IMR-90 (cell line): ENCODE results near the gene LZTS3. TPM values are rescaled to one million over a fixed set of nuclear protein-coding genes. Genes with fewer than 3 reads are reported as not detected.

Experiments used
- ATAC-seq: fragments of 200-7000 bp; cut with Tn5 transposase; 2 replicates; pipeline ENCODE4 v1.9.1; 2020; ENCODE audit warnings: low read depth, mild to moderate bottlenecking, moderate library complexity
- BruUV-seq: library from RNA; stranded (reverse); fragments of 400-500 nt; replicated peaks from 2 replicates; lab custom pipeline; 2021; lab: Mats Ljungman, UMichigan
- CTCF ChIA-PET: fragments of 300-600 bp; formaldehyde crosslinking; extraction: SDS; loops from one replicate; lab custom pipeline; 2021; ENCODE audit warnings: antibody characterized with exemption; lab: Yijun Ruan, JAX
- POLR2A ChIA-PET: fragments of 300-600 bp; sonication (Branson Sonifier 250); formaldehyde crosslinking; loops from one replicate; lab custom pipeline; 2022; ENCODE audit warnings: antibody characterized with exemption; ENCODE audit not compliant: unreplicated experiment; lab: Charles Lee
- DNase-seq: peaks from one replicate; pipeline ENCODE4 v3.0.0; 2013
- H2AFZ ChIP-seq: replicated peaks from 2 replicates; pipeline ENCODE3; 2013; ENCODE audit warnings: low read length, mild to moderate bottlenecking; ENCODE audit not compliant: poor library complexity
- H2AK5ac ChIP-seq: 2 replicates; pipeline ENCODE4 v1.6.1; 2013; ENCODE audit warnings: low read depth, low read length, inconsistent platforms
- H2AK9ac ChIP-seq: replicated peaks from 2 replicates; pipeline ENCODE3; 2013; ENCODE audit warnings: mild to moderate bottlenecking, low read depth, low read length, moderate library complexity; ENCODE audit not compliant: poor library complexity
- H2BK120ac ChIP-seq: 2 replicates; pipeline ENCODE4 v1.6.1; 2013; ENCODE audit warnings: low read depth, low read length, inconsistent platforms
- H2BK15ac ChIP-seq: 3 replicates; pipeline ENCODE4 v1.6.1; 2013; ENCODE audit warnings: low read depth, low read length, inconsistent platforms
- H2BK20ac ChIP-seq: 2 replicates; pipeline ENCODE4 v1.6.1; 2013; ENCODE audit warnings: low read depth, mild to moderate bottlenecking, inconsistent platforms, low read length, moderate library complexity
- H2BK5ac ChIP-seq: 2 replicates; pipeline ENCODE4 v1.6.1; 2013; ENCODE audit warnings: mild to moderate bottlenecking, low read depth, low read length, inconsistent platforms; ENCODE audit not compliant: poor library complexity, severe bottlenecking
- H3K14ac ChIP-seq: replicated peaks from 2 replicates; pipeline ENCODE4 v1.6.1; 2013; ENCODE audit warnings: low read depth, low read length, inconsistent platforms
- H3K18ac ChIP-seq: 2 replicates; pipeline ENCODE4 v1.6.1; 2013; ENCODE audit warnings: low read depth, low read length, control low read depth
- H3K23ac ChIP-seq: 2 replicates; pipeline ENCODE4 v1.6.1; 2013; ENCODE audit warnings: low read depth, low read length, inconsistent platforms
- H3K27ac ChIP-seq: 2 replicates; pipeline ENCODE4 v1.5.1; 2013; ENCODE audit warnings: mild to moderate bottlenecking, control low read depth, low read length; ENCODE audit not compliant: insufficient read depth
- H3K27me3 ChIP-seq: 2 replicates; pipeline ENCODE4 v1.6.1; 2013; ENCODE audit warnings: low read length; ENCODE audit not compliant: control insufficient read depth, insufficient read depth
- H3K36me3 ChIP-seq: 2 replicates; pipeline ENCODE4 v1.6.1; 2013; ENCODE audit warnings: low read length, mixed read lengths; ENCODE audit not compliant: control insufficient read depth, insufficient read depth
- H3K4ac ChIP-seq: 2 replicates; pipeline ENCODE4 v1.6.1; 2013; ENCODE audit warnings: low read depth, low read length, inconsistent platforms
- H3K4me1 ChIP-seq: 2 replicates; pipeline ENCODE4 v1.6.1; 2013; ENCODE audit warnings: low read length, mixed read lengths; ENCODE audit not compliant: control insufficient read depth, insufficient read depth
- H3K4me2 ChIP-seq: 2 replicates; pipeline ENCODE4 v1.6.1; 2013; ENCODE audit warnings: low read depth, mild to moderate bottlenecking, control low read depth, low read length, moderate library complexity
- H3K4me3 ChIP-seq: 2 replicates; pipeline ENCODE4 v1.5.1; 2013; ENCODE audit warnings: low read depth, mild to moderate bottlenecking, control low read depth, low read length, moderate library complexity; ENCODE audit not compliant: insufficient read depth
- H3K56ac ChIP-seq: 2 replicates; pipeline ENCODE4 v1.6.1; 2013; ENCODE audit warnings: low read length, inconsistent platforms; ENCODE audit not compliant: insufficient read depth; ENCODE audit errors: extremely low read depth
- H3K79me1 ChIP-seq, 2 experiments: 2 replicates each; pipeline ENCODE4 v1.6.1; 2013; ENCODE audit warnings: low read length in 2 of 2, inconsistent platforms in 1 of 2, low read depth in 1 of 2
- H3K9ac ChIP-seq: 2 replicates; pipeline ENCODE4 v1.6.1; 2013; ENCODE audit warnings: low read depth, low read length, control low read depth
- H3K9me1 ChIP-seq: 2 replicates; pipeline ENCODE4 v1.6.1; 2013; ENCODE audit warnings: low read length, inconsistent platforms; ENCODE audit not compliant: insufficient read depth
- H3K9me3 ChIP-seq: 2 replicates; pipeline ENCODE4 v1.6.1; 2013; ENCODE audit warnings: low read length; ENCODE audit not compliant: control insufficient read depth, insufficient read depth
- H4K20me1 ChIP-seq: 2 replicates; pipeline ENCODE4 v1.6.1; 2013; ENCODE audit warnings: low read length, inconsistent platforms; ENCODE audit not compliant: insufficient read depth
- H4K5ac ChIP-seq: 2 replicates; pipeline ENCODE4 v1.6.1; 2013; ENCODE audit warnings: mild to moderate bottlenecking, low read depth, low read length, control low read depth
- H4K8ac ChIP-seq, 2 experiments: 2 replicates each; pipeline ENCODE4 v1.6.1; 2013; ENCODE audit warnings: low read depth in 2 of 2, low read length in 2 of 2, control low read depth in 1 of 2, inconsistent platforms in 1 of 2
- H4K91ac ChIP-seq: 2 replicates; pipeline ENCODE4 v1.6.1; 2013; ENCODE audit warnings: low read depth, low read length, inconsistent platforms; ENCODE audit not compliant: insufficient read depth
- BHLHE40 ChIP-seq: fragments of 150-350 bp; IDR thresholded peaks from 2 replicates; pipeline ENCODE4 v1.6.1; 2016; ENCODE audit warnings: mild to moderate bottlenecking, low read depth, low read length
- CHD1 ChIP-seq: IDR thresholded peaks from 2 replicates; pipeline ENCODE4 v1.6.1; 2012; ENCODE audit warnings: low read depth, low read length, improper control_type of control experiment
- MAFK ChIP-seq: IDR thresholded peaks from 2 replicates; pipeline ENCODE4 v1.6.1; 2012; ENCODE audit warnings: low read depth, low read length, improper control_type of control experiment
- MAZ ChIP-seq: IDR thresholded peaks from 2 replicates; pipeline ENCODE4 v1.6.1; 2012; ENCODE audit warnings: low read depth, mild to moderate bottlenecking, low read length, improper control_type of control experiment, moderate library complexity, borderline replicate concordance
- MXI1 ChIP-seq: IDR thresholded peaks from 2 replicates; pipeline ENCODE4 v1.6.1; 2012; ENCODE audit warnings: low read depth, mild to moderate bottlenecking, low read length, moderate library complexity, borderline replicate concordance
- NFE2L2 ChIP-seq: fragments of 150-350 bp; IDR thresholded peaks from 2 replicates; pipeline ENCODE4 v1.6.1; 2016; ENCODE audit warnings: low read depth, mild to moderate bottlenecking, low read length
- RAD21 ChIP-seq: IDR thresholded peaks from 2 replicates; pipeline ENCODE4 v1.6.1; 2012; ENCODE audit warnings: low read length, improper control_type of control experiment
- RCOR1 ChIP-seq: IDR thresholded peaks from 2 replicates; pipeline ENCODE4 v1.6.1; 2012; ENCODE audit warnings: mild to moderate bottlenecking, low read length, improper control_type of control experiment; ENCODE audit not compliant: insufficient replicate concordance
- SMC3 ChIP-seq: fragments of 150-350 bp; IDR thresholded peaks from 2 replicates; pipeline ENCODE4 v1.6.1; 2016; ENCODE audit warnings: low read depth, mild to moderate bottlenecking, antibody characterized with exemption, low read length, moderate library complexity
- WGBS, 2 experiments: methylation state at CpG; one replicate each; pipeline versions ENCODE4 v1.1.5 to v1.1.7; 2013; ENCODE audit warnings: missing lambda C conversion rate in 2 of 2; ENCODE audit not compliant: insufficient read length in 1 of 2; ENCODE audit errors: extremely low coverage in 2 of 2; 5-methylcytosine and 5-hydroxymethylcytosine counted together
- dilution Hi-C: fragments of 300-500 bp; cut with HindIII; formaldehyde crosslinking; loops from one replicate; pipeline ENCODE4 v1.14.3; 2018; ENCODE audit warnings: low sequenced_read_pairs; ENCODE audit not compliant: unreplicated experiment
- in situ Hi-C: fragments of 300-500 bp; cut with MboI; formaldehyde crosslinking; loops from 3 replicates; pipeline ENCODE4 v1.14.3; 2019; ENCODE audit warnings: low sequenced_read_pairs, inconsistent platforms, mixed read lengths
- intact Hi-C: fragments of 100-400 bp; cut with micrococcal nuclease; formaldehyde crosslinking; loops from 2 replicates; pipeline ENCODE4 v1.10.0; 2022
- polyA plus RNA-seq, 3 experiments: library from polyadenylated mRNA; depleted of rRNA; stranded (reverse); fragments of >200 nt; gene quantifications; 2 replicates each; pipeline ENCODE4 v1.2.3, GENCODE V29; 2012; ENCODE audit warnings: low replicate concordance in 1 of 3
- total RNA-seq: library from RNA; depleted of rRNA; stranded (reverse); fragments of >200 nt; gene quantifications from 2 replicates; pipeline ENCODE4 v1.2.3, GENCODE V29; 2012
- TF ChIP-seq, protein P1 (sequence below): conservative IDR thresholded peaks from 2 replicates; pipeline ENCODE4 v1.5.1; 2012; ENCODE audit warnings: mild to moderate bottlenecking, low read depth, low read length, improper control_type of control experiment
- TF ChIP-seq, protein P2 (sequence below): fragments of 150-350 bp; IDR thresholded peaks from 2 replicates; pipeline ENCODE4 v1.6.1; 2017; ENCODE audit warnings: mild to moderate bottlenecking, antibody characterized with exemption, low read length, low read depth

LZTS3 gene
- total and polyA plus RNA-seq, 2 of the 4 experiments (the other 2 are of a cell fraction) = 1.4 to 3.2 TPM

DNA sequence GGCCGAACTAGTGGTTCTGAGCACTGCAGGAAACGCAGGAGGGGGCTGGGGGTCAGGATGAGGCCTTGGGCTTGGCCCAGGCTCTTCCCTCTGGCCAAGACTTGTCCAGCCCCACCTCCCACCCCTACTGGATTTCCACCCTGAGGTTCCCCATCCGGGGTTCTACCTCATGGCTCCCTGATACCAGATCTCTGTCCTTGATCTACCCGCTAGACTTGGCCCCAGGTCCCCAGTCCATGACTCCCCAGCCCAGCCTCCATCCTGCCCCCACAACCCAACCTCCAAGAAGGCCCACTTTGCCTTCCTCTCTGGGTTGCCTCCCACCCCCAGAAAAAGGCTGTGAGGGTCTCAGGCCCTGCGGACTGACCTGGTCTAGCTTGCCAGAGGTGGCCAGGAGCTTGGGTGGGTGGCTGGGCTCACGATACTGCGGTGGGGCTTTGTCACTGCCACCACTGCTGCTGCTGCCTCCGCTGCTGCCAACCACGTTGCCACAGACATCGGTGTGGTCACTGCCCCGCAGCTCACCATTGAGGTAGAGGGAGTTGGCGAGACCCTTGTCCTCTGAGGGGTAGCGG is 6.9 kb downstream of the LZTS3 start:
- Histone ChIP-seq H2BK15ac (no peak overlapping the region), H3K4me1 (peaks cover 5% of the 10 kb centered on the region; the same call in 1 of the 2 replicates), H2AK5ac (no peak overlapping the region), H4K8ac (no peak overlapping the region), H2AK9ac (no peak overlapping the region), H3K36me3 (no peaks in the 10 kb centered on the region), H3K4ac (no peak overlapping the region), H2BK120ac (no peak overlapping the region), H3K56ac (no peak overlapping the region), H3K9me3 (no peaks in the 10 kb centered on the region), H3K4me2 (no peak overlapping the region), H3K27me3 (peaks cover 19% of the 10 kb centered on the region), H3K14ac (no peak overlapping the region), H3K18ac (no peak overlapping the region), H3K79me1 (no peaks in the 10 kb centered on the region), H3K9me1 (no peaks in the 10 kb centered on the region), H3K23ac (no peak overlapping the region), H3K27ac (no peak overlapping the region), H2BK20ac (no peak overlapping the region), H4K20me1 (no peaks in the 10 kb centered on the region), H3K4me3 (no peak overlapping the region), H4K91ac (no peak overlapping the region), H4K5ac (no peak overlapping the region), H3K9ac (no peak overlapping the region), H2BK5ac (no peak overlapping the region), H2AFZ (no peak overlapping the region)
- ChIA-PET POLR2A (no interaction called here), CTCF (no interaction called here)
- no TSS peak for BruUV-seq
- DNase-seq (no peak), ATAC-seq (no peak)
- dilution Hi-C loops (no loop called here), intact Hi-C loops (no loop called here), in situ Hi-C loops (no loop called here)
- TF ChIP-seq RAD21 (no peak), SMC3 (no peak), MXI1 (no peak), MAFK (no peak), CHD1 (no peak), NFE2L2 (no peak), BHLHE40 (no peak), MAZ (no peak), RCOR1 (no peak)
- TF ChIP-seq, protein P1, sequence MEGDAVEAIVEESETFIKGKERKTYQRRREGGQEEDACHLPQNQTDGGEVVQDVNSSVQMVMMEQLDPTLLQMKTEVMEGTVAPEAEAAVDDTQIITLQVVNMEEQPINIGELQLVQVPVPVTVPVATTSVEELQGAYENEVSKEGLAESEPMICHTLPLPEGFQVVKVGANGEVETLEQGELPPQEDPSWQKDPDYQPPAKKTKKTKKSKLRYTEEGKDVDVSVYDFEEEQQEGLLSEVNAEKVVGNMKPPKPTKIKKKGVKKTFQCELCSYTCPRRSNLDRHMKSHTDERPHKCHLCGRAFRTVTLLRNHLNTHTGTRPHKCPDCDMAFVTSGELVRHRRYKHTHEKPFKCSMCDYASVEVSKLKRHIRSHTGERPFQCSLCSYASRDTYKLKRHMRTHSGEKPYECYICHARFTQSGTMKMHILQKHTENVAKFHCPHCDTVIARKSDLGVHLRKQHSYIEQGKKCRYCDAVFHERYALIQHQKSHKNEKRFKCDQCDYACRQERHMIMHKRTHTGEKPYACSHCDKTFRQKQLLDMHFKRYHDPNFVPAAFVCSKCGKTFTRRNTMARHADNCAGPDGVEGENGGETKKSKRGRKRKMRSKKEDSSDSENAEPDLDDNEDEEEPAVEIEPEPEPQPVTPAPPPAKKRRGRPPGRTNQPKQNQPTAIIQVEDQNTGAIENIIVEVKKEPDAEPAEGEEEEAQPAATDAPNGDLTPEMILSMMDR = no peak
- TF ChIP-seq, protein P2, sequence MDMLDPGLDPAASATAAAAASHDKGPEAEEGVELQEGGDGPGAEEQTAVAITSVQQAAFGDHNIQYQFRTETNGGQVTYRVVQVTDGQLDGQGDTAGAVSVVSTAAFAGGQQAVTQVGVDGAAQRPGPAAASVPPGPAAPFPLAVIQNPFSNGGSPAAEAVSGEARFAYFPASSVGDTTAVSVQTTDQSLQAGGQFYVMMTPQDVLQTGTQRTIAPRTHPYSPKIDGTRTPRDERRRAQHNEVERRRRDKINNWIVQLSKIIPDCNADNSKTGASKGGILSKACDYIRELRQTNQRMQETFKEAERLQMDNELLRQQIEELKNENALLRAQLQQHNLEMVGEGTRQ = no peak
- WGBS, 2 experiments = 90% methylated on average over 8 of the region's 13 CpGs; no CpG with 5 or more reads in 1 of the 2 experiments
